ENCODE results near the gene STX1B. TPM values are rescaled to one million over a fixed set of nuclear protein-coding genes. Genes with fewer than 3 reads are reported as not detected.

The STX1B gene
- 1 to 10 TPM in 1 of 2 donors, under 1 TPM in 1; 0.29 to 1.6 TPM for polyA plus RNA-seq

DNA sequence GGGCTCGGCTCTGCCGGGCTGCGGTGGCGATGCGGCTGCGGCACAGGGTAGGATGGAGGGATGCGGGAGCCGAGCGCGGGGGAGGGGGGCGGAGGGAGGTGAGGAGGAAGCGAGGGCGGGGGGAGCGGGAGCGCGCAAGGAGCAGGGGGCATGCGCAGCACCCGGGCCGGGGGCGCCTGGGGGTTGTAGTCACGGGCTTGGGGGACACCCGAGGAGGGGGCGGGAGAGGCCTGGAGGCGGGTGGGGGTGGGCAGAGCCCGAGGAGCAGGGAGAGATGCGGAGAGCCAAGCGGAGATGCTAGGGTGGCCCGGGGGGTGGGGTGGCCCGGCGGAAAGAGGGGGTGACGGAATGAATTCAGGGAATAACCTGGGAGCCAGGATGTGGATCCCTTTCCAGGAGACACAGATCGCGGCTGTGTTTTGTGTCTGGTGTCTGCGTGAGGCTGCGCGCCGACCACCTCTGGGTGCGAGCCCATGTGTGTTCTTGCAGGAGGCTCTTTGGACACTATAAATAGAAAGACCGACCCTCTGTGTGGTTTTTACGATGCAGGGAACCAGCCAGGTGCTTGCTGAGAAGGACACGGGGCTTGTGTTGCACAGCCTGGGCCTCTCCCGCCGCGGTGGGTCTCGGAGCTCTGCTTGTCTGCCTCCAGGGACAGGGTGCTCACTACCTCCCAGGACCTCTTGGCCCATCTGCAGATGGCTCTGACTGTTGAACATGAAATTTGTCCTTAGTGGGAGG, at the start of gene STX1B:
Gene STX1B, minus strand, starts transcription at position 54 of the 741 bp plus-strand sequence. CDS start 242 bp downstream, outside the sequence.
- peaks cover 0 to 8% of the 10 kb centered on the region in 2 donors for H3K27me3 ChIP-seq (ENCODE audit: control insufficient read depth in 1 of 2, insufficient read depth in 2 of 2, low read length in 2 of 2)
- H3K9me3 ChIP-seq (ENCODE audit: control insufficient read depth in 2 of 2, insufficient read depth in 1 of 2, low read depth in 1 of 2, low read length in 1 of 2): no peaks in the 10 kb centered on the region
- H3K27ac ChIP-seq (ENCODE audit: low read depth in 2 of 2, low read length in 1 of 2): no peak within 1 kb of the TSS
- H3K4me1 ChIP-seq (ENCODE audit: control insufficient read depth in 2 of 2, insufficient read depth in 2 of 2, low read length in 1 of 2): no peaks in the 10 kb centered on the region
- 10 to 11% methylated on average over 43 to 45 of the region's 45 CpGs for WGBS, 2 donors
- peak within 1 kb of the TSS in 1 of 2 donors; percentile 8 for H3K4me3 ChIP-seq (ENCODE audit: low read depth in 1 of 2, low read length in 2 of 2)
- H3K36me3 ChIP-seq (ENCODE audit: control insufficient read depth in 2 of 2, insufficient read depth in 2 of 2, low read length in 1 of 2): no peaks in the 10 kb centered on the region

DNA sequence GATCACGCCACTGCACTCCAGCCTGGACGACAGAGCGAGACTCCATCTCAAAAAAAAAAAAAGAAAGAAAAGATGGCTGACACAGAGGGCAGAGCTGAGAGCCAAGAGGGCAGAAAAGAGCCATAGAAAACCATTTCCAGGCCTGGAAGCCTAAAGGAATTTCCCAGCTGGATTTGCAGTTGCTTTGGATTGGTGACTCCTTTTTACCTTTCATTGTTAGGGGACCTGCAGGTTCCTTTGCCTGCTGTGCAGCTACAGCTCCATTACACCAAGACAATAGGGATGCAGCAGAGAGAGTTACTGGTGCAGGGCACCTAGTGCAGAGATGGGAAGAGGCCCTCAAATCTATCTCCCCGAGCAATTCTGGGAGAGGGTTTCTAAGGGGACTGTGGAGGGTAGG, 45.2 kb upstream of the STX1B start:
- Histone ChIP-seq H3K9me3 (ENCODE audit: control insufficient read depth in 2 of 2, insufficient read depth in 1 of 2, low read depth in 1 of 2, low read length in 1 of 2) (no peaks in the 10 kb centered on the region), H3K27ac (ENCODE audit: low read depth in 2 of 2, low read length in 1 of 2) (no peak overlapping the region), H3K4me1 (ENCODE audit: control insufficient read depth in 2 of 2, insufficient read depth in 2 of 2, low read length in 1 of 2) (no peaks in the 10 kb centered on the region), H3K27me3 (ENCODE audit: control insufficient read depth in 1 of 2, insufficient read depth in 2 of 2, low read length in 2 of 2) (no peaks in the 10 kb centered on the region), H3K36me3 (ENCODE audit: control insufficient read depth in 2 of 2, insufficient read depth in 2 of 2, low read length in 1 of 2) (peaks cover 0 to 2% of the 10 kb centered on the region in 2 donors), H3K4me3 (ENCODE audit: low read depth in 1 of 2, low read length in 2 of 2) (no peak overlapping the region)
- WGBS, 2 donors: 87 to 89% methylated on average over 4 of the region's 4 CpGs

DNA sequence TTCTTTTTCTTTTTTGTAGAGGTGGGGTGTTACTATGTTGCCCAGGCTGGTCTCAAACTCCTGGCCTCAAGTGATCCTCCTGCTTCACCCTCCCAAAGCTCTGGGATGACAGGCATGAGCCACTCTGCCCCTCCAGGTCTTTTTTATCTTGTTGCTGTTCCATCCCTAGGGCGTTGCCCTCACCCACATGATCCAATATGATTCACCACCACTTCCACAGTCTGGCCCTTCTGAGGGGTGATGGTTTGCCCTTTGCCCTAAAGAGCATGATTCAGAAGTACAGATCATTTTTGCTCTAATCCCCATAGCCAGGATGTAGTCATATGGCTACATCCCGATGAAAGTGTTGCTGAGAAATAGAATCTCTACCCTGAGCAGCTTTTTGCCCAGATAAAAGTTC, 41.7 kb upstream of the STX1B start:
- Histone ChIP-seq H3K9me3 (ENCODE audit: control insufficient read depth in 2 of 2, insufficient read depth in 1 of 2, low read depth in 1 of 2, low read length in 1 of 2) (no peaks in the 10 kb centered on the region), H3K27me3 (ENCODE audit: control insufficient read depth in 1 of 2, insufficient read depth in 2 of 2, low read length in 2 of 2) (no peaks in the 10 kb centered on the region), H3K36me3 (ENCODE audit: control insufficient read depth in 2 of 2, insufficient read depth in 2 of 2, low read length in 1 of 2) (no peaks in the 10 kb centered on the region), H3K27ac (ENCODE audit: low read depth in 2 of 2, low read length in 1 of 2) (no peak overlapping the region), H3K4me3 (ENCODE audit: low read depth in 1 of 2, low read length in 2 of 2) (no peak overlapping the region), H3K4me1 (ENCODE audit: control insufficient read depth in 2 of 2, insufficient read depth in 2 of 2, low read length in 1 of 2) (no peaks in the 10 kb centered on the region)
- WGBS, 2 donors: 31 to 51% methylated on average over 2 of the region's 2 CpGs

DNA sequence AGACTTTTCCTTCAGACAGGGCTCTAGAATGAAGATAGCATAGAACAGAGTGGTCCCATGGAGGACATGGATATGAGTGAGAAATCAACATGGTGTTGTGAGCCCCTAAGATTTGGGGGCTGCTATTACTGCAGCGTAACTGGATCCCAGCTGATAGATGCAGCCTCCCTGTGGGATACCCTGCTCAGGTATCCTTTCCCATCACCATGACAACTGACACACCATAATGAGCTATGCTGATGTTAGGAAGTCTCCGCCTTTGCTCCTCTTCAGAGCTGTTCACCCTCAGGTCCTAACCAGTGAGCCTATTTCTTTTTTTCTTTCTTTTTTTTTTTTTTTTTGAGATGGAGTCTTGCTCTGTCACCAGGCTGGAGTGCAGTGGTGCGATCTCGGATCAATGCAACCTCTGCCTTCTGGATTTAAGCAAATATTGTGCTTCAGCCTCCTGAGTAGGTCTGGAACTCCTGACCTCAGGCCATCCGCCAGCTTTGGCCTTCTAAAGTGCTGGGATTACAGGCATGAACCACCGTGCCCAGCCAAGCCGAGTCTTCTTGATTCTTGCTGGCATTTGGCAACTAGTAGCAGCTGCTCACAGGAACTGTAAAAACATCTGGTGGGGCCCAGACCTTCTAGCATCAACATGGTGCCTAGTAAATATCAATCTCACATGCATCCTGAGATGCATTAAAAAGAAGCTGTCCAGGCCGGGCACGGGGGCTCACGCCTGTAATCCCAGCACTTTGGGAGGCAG, 40.0 kb upstream of the STX1B start:
- Histone ChIP-seq H3K27ac (ENCODE audit: low read depth in 2 of 2, low read length in 1 of 2) (no peak overlapping the region), H3K27me3 (ENCODE audit: control insufficient read depth in 1 of 2, insufficient read depth in 2 of 2, low read length in 2 of 2) (no peaks in the 10 kb centered on the region), H3K4me3 (ENCODE audit: low read depth in 1 of 2, low read length in 2 of 2) (no peak overlapping the region), H3K9me3 (ENCODE audit: control insufficient read depth in 2 of 2, insufficient read depth in 1 of 2, low read depth in 1 of 2, low read length in 1 of 2) (no peaks in the 10 kb centered on the region), H3K4me1 (ENCODE audit: control insufficient read depth in 2 of 2, insufficient read depth in 2 of 2, low read length in 1 of 2) (no peaks in the 10 kb centered on the region), H3K36me3 (ENCODE audit: control insufficient read depth in 2 of 2, insufficient read depth in 2 of 2, low read length in 1 of 2) (no peaks in the 10 kb centered on the region)
- 72 to 73% methylated on average over 10 of the region's 10 CpGs for WGBS, 2 donors

DNA sequence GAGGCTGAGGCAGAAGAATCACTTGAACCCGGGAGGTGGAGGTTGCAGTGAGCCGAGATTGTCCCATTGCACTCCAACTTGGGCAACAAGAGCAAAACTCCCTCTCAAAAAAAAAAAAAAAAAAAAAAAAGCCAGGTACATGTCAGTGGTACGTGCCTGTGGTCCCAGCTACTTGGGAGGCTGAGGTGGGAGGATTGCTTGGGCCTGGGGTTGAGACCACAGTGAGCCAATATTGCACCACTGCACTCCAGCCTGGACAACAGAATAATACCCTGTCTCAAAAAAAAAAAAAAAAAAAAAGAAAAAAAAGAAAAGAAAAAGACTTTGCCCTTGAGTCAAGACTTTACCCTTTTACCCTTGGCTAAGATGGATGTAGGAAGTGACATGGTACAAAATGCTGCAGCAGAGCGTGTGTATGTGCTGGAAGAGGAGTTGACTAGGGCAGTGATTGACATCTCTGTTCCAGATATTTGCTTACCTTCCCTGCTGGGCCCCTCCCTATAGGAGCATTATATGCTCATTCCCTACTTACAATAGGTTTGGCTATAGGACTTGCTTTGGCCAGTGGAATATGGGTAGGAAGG, 33.6 kb upstream of the STX1B start:
- no peak overlapping the region for H3K4me3 ChIP-seq (ENCODE audit: low read depth in 1 of 2, low read length in 2 of 2)
- peaks cover 14 to 29% of the 10 kb centered on the region in 2 donors for H3K36me3 ChIP-seq (ENCODE audit: control insufficient read depth in 2 of 2, insufficient read depth in 2 of 2, low read length in 1 of 2)
- H3K27ac ChIP-seq (ENCODE audit: low read depth in 2 of 2, low read length in 1 of 2): no peak overlapping the region
- H3K9me3 ChIP-seq (ENCODE audit: control insufficient read depth in 2 of 2, insufficient read depth in 1 of 2, low read depth in 1 of 2, low read length in 1 of 2): no peaks in the 10 kb centered on the region
- no peaks in the 10 kb centered on the region for H3K4me1 ChIP-seq (ENCODE audit: control insufficient read depth in 2 of 2, insufficient read depth in 2 of 2, low read length in 1 of 2)
- WGBS, 2 donors: 75 to 91% methylated on average over 4 of the region's 4 CpGs
- H3K27me3 ChIP-seq (ENCODE audit: control insufficient read depth in 1 of 2, insufficient read depth in 2 of 2, low read length in 2 of 2): no peaks in the 10 kb centered on the region

DNA sequence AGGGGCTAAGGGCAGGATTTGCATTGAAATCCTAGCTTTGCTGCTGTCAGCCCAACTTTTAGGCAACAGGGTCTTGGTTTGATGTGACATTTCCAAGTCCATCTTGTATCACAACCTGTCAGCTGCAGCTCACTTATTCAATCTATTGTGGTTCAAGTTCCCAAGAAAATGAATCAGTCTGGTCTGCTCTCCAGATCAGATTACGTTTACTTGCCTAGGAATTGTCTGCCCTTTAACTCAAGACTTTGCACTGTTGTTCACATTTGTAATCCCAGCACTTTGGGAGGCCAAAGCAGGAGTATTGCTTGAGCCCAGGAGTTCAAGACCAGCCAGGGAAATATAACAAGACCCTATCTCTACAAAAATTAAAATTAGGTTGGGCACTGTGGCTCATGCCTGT, 32.9 kb upstream of the STX1B start:
- Histone ChIP-seq H3K27me3 (ENCODE audit: control insufficient read depth in 1 of 2, insufficient read depth in 2 of 2, low read length in 2 of 2) (no peaks in the 10 kb centered on the region), H3K4me3 (ENCODE audit: low read depth in 1 of 2, low read length in 2 of 2) (no peak overlapping the region), H3K9me3 (ENCODE audit: control insufficient read depth in 2 of 2, insufficient read depth in 1 of 2, low read depth in 1 of 2, low read length in 1 of 2) (no peaks in the 10 kb centered on the region), H3K4me1 (ENCODE audit: control insufficient read depth in 2 of 2, insufficient read depth in 2 of 2, low read length in 1 of 2) (no peaks in the 10 kb centered on the region), H3K36me3 (ENCODE audit: control insufficient read depth in 2 of 2, insufficient read depth in 2 of 2, low read length in 1 of 2) (peaks cover 14 to 35% of the 10 kb centered on the region in 2 donors), H3K27ac (ENCODE audit: low read depth in 2 of 2, low read length in 1 of 2) (no peak overlapping the region)
- WGBS, 2 donors: 88 to 94% methylated on average over 1 of the region's 1 CpG

DNA sequence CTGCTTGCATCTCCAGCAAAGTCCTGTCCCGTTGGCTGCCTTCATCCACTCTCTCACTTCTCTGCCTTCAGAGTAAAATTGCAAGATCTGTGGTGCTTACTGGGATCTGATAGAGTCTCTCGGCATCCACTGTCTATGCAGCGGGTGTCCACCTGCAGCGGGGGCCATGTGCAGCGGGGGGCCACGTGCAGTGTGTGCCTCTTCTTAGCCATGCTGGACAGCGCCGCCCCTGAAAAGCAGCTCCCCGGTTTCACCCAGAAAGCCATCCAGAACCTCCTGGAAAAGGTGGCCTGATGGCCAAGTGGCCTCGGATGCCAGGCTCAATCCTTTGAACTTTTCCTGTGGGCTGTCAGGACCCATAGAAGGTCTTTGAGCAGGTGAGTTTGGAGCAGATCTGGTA, 32.4 kb upstream of the STX1B start:
- 89 to 90% methylated on average over 10 of the region's 10 CpGs for WGBS, 2 donors
- H3K27ac ChIP-seq (ENCODE audit: low read depth in 2 of 2, low read length in 1 of 2): no peak overlapping the region
- no peaks in the 10 kb centered on the region for H3K27me3 ChIP-seq (ENCODE audit: control insufficient read depth in 1 of 2, insufficient read depth in 2 of 2, low read length in 2 of 2)
- H3K4me1 ChIP-seq (ENCODE audit: control insufficient read depth in 2 of 2, insufficient read depth in 2 of 2, low read length in 1 of 2): no peaks in the 10 kb centered on the region
- no peak overlapping the region for H3K4me3 ChIP-seq (ENCODE audit: low read depth in 1 of 2, low read length in 2 of 2)
- no peaks in the 10 kb centered on the region for H3K9me3 ChIP-seq (ENCODE audit: control insufficient read depth in 2 of 2, insufficient read depth in 1 of 2, low read depth in 1 of 2, low read length in 1 of 2)
- peaks cover 17 to 40% of the 10 kb centered on the region in 2 donors for H3K36me3 ChIP-seq (ENCODE audit: control insufficient read depth in 2 of 2, insufficient read depth in 2 of 2, low read length in 1 of 2)

DNA sequence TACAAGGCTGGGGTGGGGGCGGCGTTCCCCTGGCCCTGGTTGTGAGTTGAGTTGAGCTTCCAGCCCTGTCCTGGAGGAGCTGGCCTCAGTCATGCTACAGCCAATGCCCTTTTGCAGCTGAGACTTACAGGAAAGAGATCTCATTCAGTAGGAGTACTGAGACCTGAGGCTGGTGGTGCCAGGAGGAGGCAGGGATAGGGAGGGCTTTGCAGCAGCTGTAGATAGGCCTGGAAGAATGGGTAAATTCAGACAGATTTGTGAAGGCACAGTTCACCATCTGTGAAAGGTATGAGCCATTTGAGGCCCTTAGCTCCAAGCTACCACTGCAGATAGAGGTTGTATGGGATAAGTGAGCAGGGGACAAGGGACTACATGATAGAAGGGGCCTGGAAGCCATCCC, 28.6 kb upstream of the STX1B start:
- Histone ChIP-seq H3K36me3 (ENCODE audit: control insufficient read depth in 2 of 2, insufficient read depth in 2 of 2, low read length in 1 of 2) (peaks cover 19 to 42% of the 10 kb centered on the region in 2 donors), H3K4me1 (ENCODE audit: control insufficient read depth in 2 of 2, insufficient read depth in 2 of 2, low read length in 1 of 2) (peaks cover 3 to 4% of the 10 kb centered on the region in 2 donors), H3K27me3 (ENCODE audit: control insufficient read depth in 1 of 2, insufficient read depth in 2 of 2, low read length in 2 of 2) (no peaks in the 10 kb centered on the region), H3K27ac (ENCODE audit: low read depth in 2 of 2, low read length in 1 of 2) (no peak overlapping the region), H3K9me3 (ENCODE audit: control insufficient read depth in 2 of 2, insufficient read depth in 1 of 2, low read depth in 1 of 2, low read length in 1 of 2) (no peaks in the 10 kb centered on the region), H3K4me3 (ENCODE audit: low read depth in 1 of 2, low read length in 2 of 2) (no peak overlapping the region)
- WGBS, 2 donors: 96 to 100% methylated on average over 2 of the region's 2 CpGs

DNA sequence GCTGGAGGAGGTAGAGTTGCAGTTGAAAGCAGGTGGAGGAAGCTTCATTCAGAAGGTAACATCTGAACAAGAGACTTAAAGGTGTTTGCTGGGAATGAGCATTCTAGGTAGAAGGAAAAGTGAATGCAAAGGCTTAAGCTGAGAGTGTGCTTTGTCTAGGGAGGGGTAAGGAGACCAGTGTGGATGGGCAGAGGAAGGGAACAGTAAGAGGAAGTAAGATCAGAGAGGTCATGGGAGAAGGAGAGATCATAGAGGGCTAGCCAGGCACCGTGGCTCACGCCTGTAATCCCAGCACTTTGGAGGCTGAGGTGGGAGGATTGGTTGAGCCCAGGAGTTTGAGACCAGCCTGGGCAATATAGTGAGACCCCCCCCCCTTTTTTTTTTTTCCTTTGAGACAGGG, 26.3 kb upstream of the STX1B start:
- no peaks in the 10 kb centered on the region for H3K27me3 ChIP-seq (ENCODE audit: control insufficient read depth in 1 of 2, insufficient read depth in 2 of 2, low read length in 2 of 2)
- 67 to 69% methylated on average over 2 of the region's 2 CpGs for WGBS, 2 donors
- H3K27ac ChIP-seq (ENCODE audit: low read depth in 2 of 2, low read length in 1 of 2): no peak overlapping the region
- peaks cover 3 to 5% of the 10 kb centered on the region in 2 donors for H3K4me1 ChIP-seq (ENCODE audit: control insufficient read depth in 2 of 2, insufficient read depth in 2 of 2, low read length in 1 of 2)
- no peaks in the 10 kb centered on the region for H3K9me3 ChIP-seq (ENCODE audit: control insufficient read depth in 2 of 2, insufficient read depth in 1 of 2, low read depth in 1 of 2, low read length in 1 of 2)
- peaks cover 19 to 30% of the 10 kb centered on the region in 2 donors for H3K36me3 ChIP-seq (ENCODE audit: control insufficient read depth in 2 of 2, insufficient read depth in 2 of 2, low read length in 1 of 2)
- H3K4me3 ChIP-seq (ENCODE audit: low read depth in 1 of 2, low read length in 2 of 2): no peak overlapping the region

All from esophagus (tissue), 2 donors.